Fibroblast of lung (primary cell): ENCODE data around the gene OR51B6. TPM values are rescaled to one million over a fixed set of nuclear protein-coding genes. Genes with fewer than 3 reads are reported as not detected.

Source experiments
- DNase-seq, 2 donors: peaks; one replicate each; pipeline versions ENCODE4 v3.0.0 to v3.0.0-alpha.2; 2010; ENCODE audit warnings: low read depth in 2 of 2
- H2AFZ ChIP-seq: 2 replicates; pipeline ENCODE4 v1.5.1; 2012; ENCODE audit warnings: low read length, control low read depth, inconsistent platforms
- H3K27ac ChIP-seq: 2 replicates; pipeline ENCODE4 v1.5.1; 2011; ENCODE audit warnings: low read length, control low read depth; ENCODE audit not compliant: insufficient read depth
- H3K27me3 ChIP-seq: 2 replicates; pipeline ENCODE4 v1.5.1; 2011; ENCODE audit warnings: mild to moderate bottlenecking, low read length; ENCODE audit not compliant: control insufficient read depth, insufficient read depth
- H3K36me3 ChIP-seq: 2 replicates; pipeline ENCODE4 v1.5.1; 2011; ENCODE audit warnings: low read length; ENCODE audit not compliant: control insufficient read depth, insufficient read depth
- H3K4me1 ChIP-seq: 2 replicates; pipeline ENCODE4 v1.5.1; 2011; ENCODE audit warnings: low read length; ENCODE audit not compliant: control insufficient read depth, insufficient read depth; ENCODE audit errors: extremely low read depth
- H3K4me2 ChIP-seq: 2 replicates; pipeline ENCODE4 v1.5.1; 2011; ENCODE audit warnings: low read length, control low read depth; ENCODE audit not compliant: insufficient read depth; ENCODE audit errors: extremely low read depth
- H3K4me3 ChIP-seq, 4 experiments: fragments of 200-600 bp in 1 of 4; sonication (generic) in 1 of 4; replicated peaks in 1 of 4; 2 replicates each; pipeline ENCODE4 v1.5.1; 2011 to 2016; ENCODE audit warnings: low read length in 4 of 4, low read depth in 3 of 4, mild to moderate bottlenecking in 3 of 4, control low read depth in 2 of 4, inconsistent platforms in 1 of 4, mixed read lengths in 1 of 4; ENCODE audit not compliant: insufficient read depth in 1 of 4; ENCODE audit errors: control extremely low read depth in 1 of 4
- H3K79me2 ChIP-seq: 2 replicates; pipeline ENCODE4 v1.5.1; 2012; ENCODE audit warnings: mild to moderate bottlenecking, low read length, inconsistent platforms; ENCODE audit not compliant: control insufficient read depth, insufficient read depth
- H3K9ac ChIP-seq: 2 replicates; pipeline ENCODE4 v1.5.1; 2011; ENCODE audit warnings: mild to moderate bottlenecking, low read length, control low read depth; ENCODE audit not compliant: insufficient read depth
- H3K9me3 ChIP-seq: 2 replicates; pipeline ENCODE4 v1.5.1; 2012; ENCODE audit warnings: low read depth, low read length; ENCODE audit not compliant: control insufficient read depth, insufficient read depth
- H4K20me1 ChIP-seq: 2 replicates; pipeline ENCODE4 v1.5.1; 2011; ENCODE audit warnings: low read length; ENCODE audit not compliant: control insufficient read depth, insufficient read depth; ENCODE audit errors: extremely low read depth
- EZH2 ChIP-seq: IDR thresholded peaks from 2 replicates; pipeline ENCODE4 v1.5.1; 2012; ENCODE audit warnings: low read length, control low read depth, mild to moderate bottlenecking; ENCODE audit errors: missing control alignments
- polyA plus RNA-seq, 2 donors: library from polyadenylated mRNA; depleted of rRNA in 1 of 2; stranded (reverse) in 1 of 2; unstranded in 1 of 2; fragments of >200 nt; gene quantifications; 2 replicates each; pipeline ENCODE4 v1.2.1, GENCODE V29; 2011 to 2012; ENCODE audit warnings: missing spikeins in 1 of 2
- total RNA-seq: library from RNA; depleted of rRNA; stranded (reverse); fragments of >200 nt; gene quantifications from 2 replicates; pipeline ENCODE4 v1.2.1, GENCODE V29; 2014
- TF ChIP-seq, protein P1 (sequence below), 2 donors: IDR thresholded peaks in 1 of 2; conservative IDR thresholded peaks in 1 of 2; 1 replicate in 1 of 2; 2 replicates in 1 of 2; pipeline ENCODE4 v1.5.1; 2011 to 2012; ENCODE audit warnings: low read length in 2 of 2, control low read depth in 1 of 2, inconsistent platforms in 1 of 2, low read depth in 1 of 2, mild to moderate bottlenecking in 1 of 2

The OR51B6 gene
- total and polyA plus RNA-seq, 2 donors (not counting 1 experiment from before 2014, with no cell fraction given), result not detected

DNA sequence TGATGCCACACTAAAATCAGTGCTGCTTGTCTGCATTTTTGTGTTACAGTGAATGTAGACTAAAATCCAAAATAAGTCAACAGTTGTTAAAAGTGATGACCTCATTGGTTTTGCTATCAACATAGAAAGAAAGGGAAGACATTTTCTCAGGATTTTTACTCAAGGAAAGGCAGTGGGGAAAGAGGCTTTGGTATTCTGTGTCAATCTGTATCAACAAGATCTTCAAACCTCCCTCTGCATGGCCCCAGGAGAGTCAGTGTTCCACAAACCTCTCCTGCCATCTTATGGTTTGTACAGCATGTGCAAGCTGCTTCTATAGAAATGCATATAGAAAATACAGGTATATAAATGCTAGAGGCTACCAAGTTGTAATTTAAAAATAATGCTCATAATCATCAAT is 18.5 kb downstream of the OR51B6 start:
- H3K4me3 ChIP-seq, result no peak overlapping the region
- H3K27ac ChIP-seq, result no peak overlapping the region
- H3K9me3 ChIP-seq, result no peaks in the 10 kb centered on the region
- H3K27me3 ChIP-seq, result no peaks in the 10 kb centered on the region
- H3K79me2 ChIP-seq, result no peaks in the 10 kb centered on the region
- no peaks in the 10 kb centered on the region for H4K20me1 ChIP-seq
- TF ChIP-seq, protein P1, sequence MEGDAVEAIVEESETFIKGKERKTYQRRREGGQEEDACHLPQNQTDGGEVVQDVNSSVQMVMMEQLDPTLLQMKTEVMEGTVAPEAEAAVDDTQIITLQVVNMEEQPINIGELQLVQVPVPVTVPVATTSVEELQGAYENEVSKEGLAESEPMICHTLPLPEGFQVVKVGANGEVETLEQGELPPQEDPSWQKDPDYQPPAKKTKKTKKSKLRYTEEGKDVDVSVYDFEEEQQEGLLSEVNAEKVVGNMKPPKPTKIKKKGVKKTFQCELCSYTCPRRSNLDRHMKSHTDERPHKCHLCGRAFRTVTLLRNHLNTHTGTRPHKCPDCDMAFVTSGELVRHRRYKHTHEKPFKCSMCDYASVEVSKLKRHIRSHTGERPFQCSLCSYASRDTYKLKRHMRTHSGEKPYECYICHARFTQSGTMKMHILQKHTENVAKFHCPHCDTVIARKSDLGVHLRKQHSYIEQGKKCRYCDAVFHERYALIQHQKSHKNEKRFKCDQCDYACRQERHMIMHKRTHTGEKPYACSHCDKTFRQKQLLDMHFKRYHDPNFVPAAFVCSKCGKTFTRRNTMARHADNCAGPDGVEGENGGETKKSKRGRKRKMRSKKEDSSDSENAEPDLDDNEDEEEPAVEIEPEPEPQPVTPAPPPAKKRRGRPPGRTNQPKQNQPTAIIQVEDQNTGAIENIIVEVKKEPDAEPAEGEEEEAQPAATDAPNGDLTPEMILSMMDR (conservative IDR thresholded peaks at IDR 0.05 in 1 of 2, IDR thresholded peaks at IDR 0.05 in 1 of 2; ENCODE audit: low read depth in 1 of 2, low read length in 2 of 2), result peak; percentile 56 to 61
- no peak for TF ChIP-seq EZH2
- H3K4me1 ChIP-seq, result peaks cover 14% of the 10 kb centered on the region
- H3K4me2 ChIP-seq, result no peak overlapping the region
- peak overlapping the region; percentile 35 for H2AFZ ChIP-seq
- H3K9ac ChIP-seq, result no peak overlapping the region
- no peaks in the 10 kb centered on the region for H3K36me3 ChIP-seq
- DNase-seq, result peak in 1 of 2 donors; percentile 71

DNA sequence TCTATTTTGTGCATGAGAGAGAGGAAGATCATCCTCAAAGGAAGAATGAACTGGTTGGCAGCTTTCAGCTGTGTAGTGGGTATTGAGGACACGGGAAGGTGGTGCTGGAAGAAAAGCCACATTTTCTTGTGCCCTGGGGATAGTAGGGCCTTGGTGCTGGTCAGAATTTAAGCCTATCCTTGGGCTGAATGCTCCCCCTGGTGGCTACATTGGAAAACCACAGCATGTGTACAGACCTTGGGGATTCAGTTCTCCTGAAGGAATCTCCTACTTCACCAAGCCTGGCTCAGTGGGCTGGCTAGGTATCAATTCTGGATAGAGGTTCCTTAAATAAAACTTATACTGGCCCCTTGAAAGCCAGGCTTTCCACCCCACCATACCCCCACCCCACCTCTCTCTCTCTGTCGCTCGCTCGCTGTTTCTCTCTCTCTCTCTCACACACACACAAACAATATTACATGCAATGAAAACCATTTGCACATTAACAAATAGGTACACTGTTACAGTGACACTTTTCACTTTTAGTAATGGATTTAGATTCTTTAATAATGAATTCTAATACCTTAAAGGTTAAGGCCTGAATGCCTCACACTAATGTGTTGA is 29.5 kb downstream of the OR51B6 start:
- Histone ChIP-seq H3K9ac (no peak overlapping the region), H3K79me2 (no peaks in the 10 kb centered on the region), H3K27ac (no peak overlapping the region), H3K36me3 (no peaks in the 10 kb centered on the region), H3K4me3 (no peak overlapping the region), H4K20me1 (no peaks in the 10 kb centered on the region), H3K27me3 (no peaks in the 10 kb centered on the region), H3K9me3 (no peaks in the 10 kb centered on the region), H3K4me2 (no peak overlapping the region), H2AFZ (peak overlapping the region; percentile 63), H3K4me1 (no peaks in the 10 kb centered on the region)
- DNase-seq, result peak; percentile 49 to 79
- TF ChIP-seq EZH2, result no peak
- TF ChIP-seq, protein P1 (conservative IDR thresholded peaks at IDR 0.05 in 1 of 2, IDR thresholded peaks at IDR 0.05 in 1 of 2; ENCODE audit: low read depth in 1 of 2, low read length in 2 of 2), result peak; percentile 91

DNA sequence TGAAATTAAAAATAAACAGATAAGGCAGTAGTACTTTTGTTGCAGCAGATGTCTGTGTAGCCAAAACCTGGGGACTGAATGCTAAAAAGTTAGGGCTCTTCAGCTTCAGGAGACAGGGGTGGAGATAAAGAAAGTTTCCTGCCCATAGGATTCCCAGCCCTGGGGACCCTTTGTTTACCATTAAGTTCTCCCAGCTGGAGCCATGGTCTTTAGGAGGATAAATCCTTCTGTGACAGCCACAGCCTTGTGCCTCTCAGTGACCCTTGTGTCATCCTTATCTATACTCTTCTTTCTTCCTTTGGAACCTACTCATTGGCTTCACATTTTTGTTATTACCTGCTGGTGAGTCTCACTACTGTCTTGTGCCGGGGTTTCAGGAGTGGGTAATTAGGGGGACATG is 32.3 kb downstream of the OR51B6 start, which contains the start of gene OR51M1:
OR51M1 (plus strand) TSS at position 237 of the 400 bp plus-strand sequence. CDS start 5,587 bp downstream, outside the sequence.
- Histone ChIP-seq H3K9me3 (no peaks in the 10 kb centered on the region), H3K27ac (no peak within 1 kb of the TSS), H3K36me3 (no peaks in the 10 kb centered on the region), H3K27me3 (no peaks in the 10 kb centered on the region), H2AFZ (no peak within 1 kb of the TSS), H3K4me3 (no peak within 1 kb of the TSS), H3K4me2 (no peak within 1 kb of the TSS), H3K4me1 (no peaks in the 10 kb centered on the region), H3K79me2 (no peaks in the 10 kb centered on the region), H4K20me1 (no peaks in the 10 kb centered on the region), H3K9ac (no peak within 1 kb of the TSS)
- TF ChIP-seq EZH2, result no peak
- TF ChIP-seq, protein P1 (conservative IDR thresholded peaks at IDR 0.05 in 1 of 2, IDR thresholded peaks at IDR 0.05 in 1 of 2; ENCODE audit: low read depth in 1 of 2, low read length in 2 of 2), result no peak
- DNase-seq, result no peak
